K562 (cell line): ENCODE results near the gene CNKSR1. TPM values are rescaled to one million over a fixed set of nuclear protein-coding genes. Genes with fewer than 3 reads are reported as not detected.

Experiments
- EWSR1 ChIP-seq: fragments of 450-650 bp; IDR thresholded peaks from 2 replicates; pipeline ENCODE4 v1.6.1; 2018; ENCODE audit warnings: borderline replicate concordance, mild to moderate bottlenecking, low read depth, moderate library complexity; ENCODE audit not compliant: partially characterized antibody
- GABPB2 ChIP-seq: fragments of 250-450 bp; sonication (Bioruptor Pico); conservative IDR thresholded peaks from 2 replicates; pipeline ENCODE4 v1.5.1; 2021; ENCODE audit warnings: mild to moderate bottlenecking
- KDM2B ChIP-seq: fragments of 250-450 bp; sonication (Bioruptor Pico); IDR thresholded peaks from 2 replicates; pipeline ENCODE4 v1.8.0; 2021; ENCODE audit warnings: mild to moderate bottlenecking, moderate library complexity
- LARP7 ChIP-seq: fragments of 450-650 bp; IDR thresholded peaks from 2 replicates; pipeline ENCODE4 v1.6.1; 2016
- MIER1 ChIP-seq: fragments of 450-650 bp; IDR thresholded peaks from 2 replicates; pipeline ENCODE4 v1.6.1; 2016; ENCODE audit warnings: antibody characterized with exemption, mild to moderate bottlenecking, low read depth
- POLR3A ChIP-seq: IDR thresholded peaks from 2 replicates; pipeline ENCODE4 v1.6.1; 2011; ENCODE audit warnings: borderline replicate concordance, mild to moderate bottlenecking, moderate library complexity; ENCODE audit not compliant: insufficient read length, insufficient read depth; ENCODE audit errors: extremely low read depth
- SIX5 ChIP-seq, 2 experiments: IDR thresholded peaks; 2 replicates each; pipeline ENCODE4 v1.6.1; 2011; ENCODE audit warnings: low read length in 2 of 2, borderline replicate concordance in 1 of 2, low read depth in 1 of 2, mild to moderate bottlenecking in 1 of 2, moderate library complexity in 1 of 2; ENCODE audit not compliant: insufficient read depth in 1 of 2
- SRSF1 ChIP-seq: fragments of 200-400 bp; formaldehyde crosslinking; IDR thresholded peaks from 2 replicates; pipeline ENCODE4 v1.6.1; 2017; ENCODE audit warnings: mild to moderate bottlenecking, low read depth, low read length, moderate library complexity
- TCF7 ChIP-seq: sonication (generic); IDR thresholded peaks from 2 replicates; pipeline ENCODE4 v1.6.1; 2016; ENCODE audit warnings: antibody characterized with exemption, borderline replicate concordance
- ZFP30 ChIP-seq: fragments of 250-450 bp; sonication (Bioruptor Pico); IDR thresholded peaks from 2 replicates; pipeline ENCODE4 v1.8.0; 2022; ENCODE audit warnings: moderate library complexity, mild to moderate bottlenecking, inconsistent platforms, borderline replicate concordance
- polyA plus RNA-seq, 8 experiments: library from polyadenylated mRNA; depleted of rRNA in 4 of 8; stranded (reverse) in 5 of 8; unstranded in 3 of 8; fragments of >200 nt; fragmentation: Nextera tagmentation in 2 of 8; fragmentation: Illumina TruSeq in 1 of 8; extraction: Ambion mirVana in 2 of 8; extraction: Trizol in 1 of 8; gene quantifications; 2 replicates each; pipeline versions ENCODE4 v1.2.1 to v1.2.3, GENCODE V29; 2011 to 2014; ENCODE audit warnings: inconsistent platforms in 1 of 8, missing spikeins in 1 of 8
- total RNA-seq, 7 experiments: library from RNA; depleted of rRNA in 6 of 7; stranded (reverse); fragments of >200 nt in 6 of 7; fragmentation: Illumina TruSeq in 2 of 7; extraction: Trizol in 2 of 7; gene quantifications; 2 replicates each; pipeline versions ENCODE4 v1.2.1 to v1.2.3, GENCODE V29; 2011 to 2021; ENCODE audit warnings: low replicate concordance in 1 of 7
- TF ChIP-seq, protein P1 (sequence below), 2 experiments: fragments of 450-650 bp in 1 of 2; sonication (generic) in 1 of 2; formaldehyde crosslinking in 1 of 2; IDR thresholded peaks; 2 replicates each; pipeline versions ENCODE4 v1.7.1 to v1.9.0; 2016 to 2022; ENCODE audit warnings: inconsistent platforms in 1 of 2, mild to moderate bottlenecking in 1 of 2, missing genetic modification reagents in 1 of 2
- TF ChIP-seq, protein P2 (sequence below): sonication (generic); formaldehyde crosslinking; IDR thresholded peaks from 2 replicates; pipeline ENCODE4 v1.9.0; 2022; ENCODE audit warnings: mild to moderate bottlenecking, missing genetic modification reagents
- TF ChIP-seq, protein P3 (sequence below): fragments of 450-650 bp; IDR thresholded peaks from 2 replicates; pipeline ENCODE4 v1.6.1; 2016; ENCODE audit warnings: low read depth, mild to moderate bottlenecking, moderate library complexity

The CNKSR1 gene
- total and polyA plus RNA-seq, 9 of the 15 experiments (the other 6 are each of a cell fraction or from before 2014, with no cell fraction given) = 0.03 to 2.8 (median 1.1) TPM

- TF ChIP-seq, protein P1, sequence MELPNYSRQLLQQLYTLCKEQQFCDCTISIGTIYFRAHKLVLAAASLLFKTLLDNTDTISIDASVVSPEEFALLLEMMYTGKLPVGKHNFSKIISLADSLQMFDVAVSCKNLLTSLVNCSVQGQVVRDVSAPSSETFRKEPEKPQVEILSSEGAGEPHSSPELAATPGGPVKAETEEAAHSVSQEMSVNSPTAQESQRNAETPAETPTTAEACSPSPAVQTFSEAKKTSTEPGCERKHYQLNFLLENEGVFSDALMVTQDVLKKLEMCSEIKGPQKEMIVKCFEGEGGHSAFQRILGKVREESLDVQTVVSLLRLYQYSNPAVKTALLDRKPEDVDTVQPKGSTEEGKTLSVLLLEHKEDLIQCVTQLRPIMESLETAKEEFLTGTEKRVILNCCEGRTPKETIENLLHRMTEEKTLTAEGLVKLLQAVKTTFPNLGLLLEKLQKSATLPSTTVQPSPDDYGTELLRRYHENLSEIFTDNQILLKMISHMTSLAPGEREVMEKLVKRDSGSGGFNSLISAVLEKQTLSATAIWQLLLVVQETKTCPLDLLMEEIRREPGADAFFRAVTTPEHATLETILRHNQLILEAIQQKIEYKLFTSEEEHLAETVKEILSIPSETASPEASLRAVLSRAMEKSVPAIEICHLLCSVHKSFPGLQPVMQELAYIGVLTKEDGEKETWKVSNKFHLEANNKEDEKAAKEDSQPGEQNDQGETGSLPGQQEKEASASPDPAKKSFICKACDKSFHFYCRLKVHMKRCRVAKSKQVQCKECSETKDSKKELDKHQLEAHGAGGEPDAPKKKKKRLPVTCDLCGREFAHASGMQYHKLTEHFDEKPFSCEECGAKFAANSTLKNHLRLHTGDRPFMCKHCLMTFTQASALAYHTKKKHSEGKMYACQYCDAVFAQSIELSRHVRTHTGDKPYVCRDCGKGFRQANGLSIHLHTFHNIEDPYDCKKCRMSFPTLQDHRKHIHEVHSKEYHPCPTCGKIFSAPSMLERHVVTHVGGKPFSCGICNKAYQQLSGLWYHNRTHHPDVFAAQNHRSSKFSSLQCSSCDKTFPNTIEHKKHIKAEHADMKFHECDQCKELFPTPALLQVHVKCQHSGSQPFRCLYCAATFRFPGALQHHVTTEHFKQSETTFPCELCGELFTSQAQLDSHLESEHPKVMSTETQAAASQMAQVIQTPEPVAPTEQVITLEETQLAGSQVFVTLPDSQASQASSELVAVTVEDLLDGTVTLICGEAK (IDR thresholded peaks at IDR 0.05) = no peak
- TF ChIP-seq, protein P1 (CRISPR knock-in tag; IDR thresholded peaks at IDR 0.05) = no peak
- TF ChIP-seq KDM2B (CRISPR knock-in tag) (no peak), ZFP30 (CRISPR knock-in tag) (no peak), MIER1 (no peak), GABPB2 (CRISPR knock-in tag) (no peak), EWSR1 (no peak), POLR3A (no peak), TCF7 (no peak), SRSF1 (no peak), LARP7 (no peak), SIX5 (IDR thresholded peaks at IDR 0.05; ENCODE audit: borderline replicate concordance in 1 of 2, insufficient read depth in 1 of 2, low read depth in 1 of 2, low read length in 2 of 2) (no peak)
- TF ChIP-seq, protein P2, sequence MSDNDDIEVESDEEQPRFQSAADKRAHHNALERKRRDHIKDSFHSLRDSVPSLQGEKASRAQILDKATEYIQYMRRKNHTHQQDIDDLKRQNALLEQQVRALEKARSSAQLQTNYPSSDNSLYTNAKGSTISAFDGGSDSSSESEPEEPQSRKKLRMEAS (CRISPR knock-in tag) = no peak
- TF ChIP-seq, protein P3, sequence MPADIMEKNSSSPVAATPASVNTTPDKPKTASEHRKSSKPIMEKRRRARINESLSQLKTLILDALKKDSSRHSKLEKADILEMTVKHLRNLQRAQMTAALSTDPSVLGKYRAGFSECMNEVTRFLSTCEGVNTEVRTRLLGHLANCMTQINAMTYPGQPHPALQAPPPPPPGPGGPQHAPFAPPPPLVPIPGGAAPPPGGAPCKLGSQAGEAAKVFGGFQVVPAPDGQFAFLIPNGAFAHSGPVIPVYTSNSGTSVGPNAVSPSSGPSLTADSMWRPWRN = no peak
Observed at GRCh38 chr1:26158271-26158907, 18.9 kb upstream of the CNKSR1 start (continued).
